ENCODE measurements around the gene NLGN1. TPM values are rescaled to one million over a fixed set of nuclear protein-coding genes. Genes with fewer than 3 reads are reported as not detected.

NLGN1 gene
- total and polyA plus RNA-seq, 2 experiments from 2014 or later: 5.1 to 11.2 TPM

GRCh38 chr3:174162550-174162949, 765.0 kb downstream of the NLGN1 start:
- Histone ChIP-seq H3K79me2 (no peaks in the 10 kb centered on the region), H3K27ac (no peak overlapping the region), H3K27me3 (no peaks in the 10 kb centered on the region), H3K9me2 (replicated peaks; ENCODE audit: insufficient read depth) (no peaks in the 10 kb centered on the region), H3K4me2 (no peak overlapping the region), H3K4me1 (ENCODE audit: insufficient read depth) (no peaks in the 10 kb centered on the region), H4K20me1 (ENCODE audit: insufficient read depth, poor library complexity, severe bottlenecking) (no peaks in the 10 kb centered on the region), H3K9me3 (ENCODE audit: low read depth) (no peaks in the 10 kb centered on the region), H2AFZ (no peak overlapping the region), H3K4me3 (no peak overlapping the region), H3K36me3 (replicated peaks; ENCODE audit: insufficient read depth, low read depth) (no peaks in the 10 kb centered on the region)
- no peak for TF ChIP-seq CTCF (IDR thresholded peaks at IDR 0.05; ENCODE audit: poor library complexity)
- no peak for TF ChIP-seq EZH2 (IDR thresholded peaks at IDR 0.05; ENCODE audit: borderline replicate concordance)
- no peak for TF ChIP-seq EZH2phosphoT487 (IDR thresholded peaks at IDR 0.05; ENCODE audit: low read depth, severe bottlenecking, unreplicated experiment)
- 85% methylated on average over 1 of the region's 1 CpG for WGBS (ENCODE audit: low lambda C conversion rate, missing lambda C conversion rate)
- no peak for DNase-seq (ENCODE audit: low spot score)

- Histone ChIP-seq H3K36me3 (replicated peaks; ENCODE audit: insufficient read depth, low read depth) (no peaks in the 10 kb centered on the region), H3K9me3 (ENCODE audit: low read depth) (no peaks in the 10 kb centered on the region), H3K79me2 (no peaks in the 10 kb centered on the region), H2AFZ (no peak overlapping the region), H3K4me2 (no peak overlapping the region), H3K9me2 (replicated peaks; ENCODE audit: insufficient read depth) (no peaks in the 10 kb centered on the region), H3K27ac (no peak overlapping the region), H3K4me3 (no peak overlapping the region), H3K27me3 (no peaks in the 10 kb centered on the region), H4K20me1 (ENCODE audit: insufficient read depth, poor library complexity, severe bottlenecking) (no peaks in the 10 kb centered on the region), H3K4me1 (ENCODE audit: insufficient read depth) (peaks cover 3% of the 10 kb centered on the region)
- DNase-seq (ENCODE audit: low spot score): no peak
- no peak for TF ChIP-seq CTCF (IDR thresholded peaks at IDR 0.05; ENCODE audit: poor library complexity)
- no peak for TF ChIP-seq EZH2 (IDR thresholded peaks at IDR 0.05; ENCODE audit: borderline replicate concordance)
- no peak for TF ChIP-seq EZH2phosphoT487 (IDR thresholded peaks at IDR 0.05; ENCODE audit: low read depth, severe bottlenecking, unreplicated experiment)
- WGBS (ENCODE audit: low lambda C conversion rate, missing lambda C conversion rate): 84% methylated on average over 1 of the region's 1 CpG
Measured at GRCh38 chr3:174168026-174168425, 770.5 kb downstream of the NLGN1 start.

- Histone ChIP-seq H3K4me1 (ENCODE audit: insufficient read depth) (peaks cover 3% of the 10 kb centered on the region), H2AFZ (no peak overlapping the region), H3K27ac (no peak overlapping the region), H4K20me1 (ENCODE audit: insufficient read depth, poor library complexity, severe bottlenecking) (no peaks in the 10 kb centered on the region), H3K27me3 (no peaks in the 10 kb centered on the region), H3K4me2 (no peak overlapping the region), H3K36me3 (replicated peaks; ENCODE audit: insufficient read depth, low read depth) (no peaks in the 10 kb centered on the region), H3K9me3 (ENCODE audit: low read depth) (no peaks in the 10 kb centered on the region), H3K4me3 (no peak overlapping the region), H3K9me2 (replicated peaks; ENCODE audit: insufficient read depth) (no peaks in the 10 kb centered on the region), H3K79me2 (no peaks in the 10 kb centered on the region)
- TF ChIP-seq EZH2 (IDR thresholded peaks at IDR 0.05; ENCODE audit: borderline replicate concordance) (no peak), CTCF (IDR thresholded peaks at IDR 0.05; ENCODE audit: poor library complexity) (no peak), EZH2phosphoT487 (IDR thresholded peaks at IDR 0.05; ENCODE audit: low read depth, severe bottlenecking, unreplicated experiment) (no peak)
- DNase-seq (ENCODE audit: low spot score): peak; percentile 3
- WGBS (ENCODE audit: low lambda C conversion rate, missing lambda C conversion rate): 86% methylated on average over 3 of the region's 3 CpGs
Measured at GRCh38 chr3:174168538-174169254, 771.2 kb downstream of the NLGN1 start.

Measured in hepatocyte (in vitro differentiated cells).